ENCODE measurements around the gene GALNT17.
A peak's percentile ranks its signal among the peaks of the same experiment; 100 is the strongest.

The GALNT17 gene

GRCh38 chr7:71267734-71268469 is 136.0 kb downstream of the GALNT17 start:
- Histone ChIP-seq H3K9ac (ENCODE audit: insufficient read length) (no peak overlapping the region), H3K27ac (no peak overlapping the region), H3K4me3 (no peak overlapping the region), H3K9me3 (ENCODE audit: low read depth, low read length) (peaks cover 5% of the 10 kb centered on the region; the same call in 1 of the 2 replicates), H3K36me3 (ENCODE audit: insufficient read depth, low read length) (peaks cover 17% of the 10 kb centered on the region)
- DNase-seq (ENCODE audit: low read depth, low spot score): no peak
- no peak for TF ChIP-seq FOXP2 (optimal IDR thresholded peaks at IDR 0.05; ENCODE audit: control extremely low read depth, extremely low read length, insufficient read depth)
- TF ChIP-seq POLR2AphosphoS5 (IDR thresholded peaks at IDR 0.05; ENCODE audit: borderline replicate concordance, low read depth, low read length): no peak
- no peak for TF ChIP-seq EZH2 (IDR thresholded peaks at IDR 0.05)

- Histone ChIP-seq H3K27ac (peak overlapping the region; percentile 70), H3K4me3 (no peak overlapping the region), H3K36me3 (ENCODE audit: insufficient read depth, low read length) (peaks cover 6% of the 10 kb centered on the region), H3K9ac (ENCODE audit: insufficient read length) (peak overlapping the region; percentile 7), H3K9me3 (ENCODE audit: low read depth, low read length) (peaks cover 3% of the 10 kb centered on the region; the same call in 1 of the 2 replicates)
- TF ChIP-seq EZH2 (IDR thresholded peaks at IDR 0.05): no peak
- no peak for TF ChIP-seq POLR2AphosphoS5 (IDR thresholded peaks at IDR 0.05; ENCODE audit: borderline replicate concordance, low read depth, low read length)
- no peak for TF ChIP-seq FOXP2 (optimal IDR thresholded peaks at IDR 0.05; ENCODE audit: control extremely low read depth, extremely low read length, insufficient read depth)
- no peak for DNase-seq (ENCODE audit: low read depth, low spot score)
Observed at GRCh38 chr7:71270558-71270957, 138.6 kb downstream of the GALNT17 start.

GRCh38 chr7:71271203-71271602 is 139.3 kb downstream of the GALNT17 start:
- H3K4me3 ChIP-seq: no peak overlapping the region

GRCh38 chr7:71272509-71273490 is 140.9 kb downstream of the GALNT17 start:
- H3K36me3 ChIP-seq (ENCODE audit: insufficient read depth, low read length): peaks cover 4% of the 10 kb centered on the region; the same call in 1 of the 2 replicates
- H3K9ac ChIP-seq (ENCODE audit: insufficient read length): peak overlapping the region; percentile 20
- TF ChIP-seq EZH2 (IDR thresholded peaks at IDR 0.05): no peak
- no peak for TF ChIP-seq POLR2AphosphoS5 (IDR thresholded peaks at IDR 0.05; ENCODE audit: borderline replicate concordance, low read depth, low read length)
- no peak for TF ChIP-seq FOXP2 (optimal IDR thresholded peaks at IDR 0.05; ENCODE audit: control extremely low read depth, extremely low read length, insufficient read depth)
- H3K27ac ChIP-seq: peak overlapping the region; percentile 79
- peak overlapping the region; percentile 32; the same call in 1 of the 2 replicates for H3K4me3 ChIP-seq
- no peak for DNase-seq (ENCODE audit: low read depth, low spot score)
- 0 out of 2 replicates have a peak, but pooled peaks cover 2% of the 10 kb centered on the region for H3K9me3 ChIP-seq (ENCODE audit: low read depth, low read length)

More at GRCh38 chr7:71271203-71271602, 139.3 kb downstream of the GALNT17 start:
- H3K36me3 ChIP-seq (ENCODE audit: insufficient read depth, low read length): peaks cover 4% of the 10 kb centered on the region; the same call in 1 of the 2 replicates
- H3K9me3 ChIP-seq (ENCODE audit: low read depth, low read length): 0 out of 2 replicates have a peak, but pooled peaks cover 2% of the 10 kb centered on the region
- peak overlapping the region; percentile 70 for H3K27ac ChIP-seq
- TF ChIP-seq FOXP2 (optimal IDR thresholded peaks at IDR 0.05; ENCODE audit: control extremely low read depth, extremely low read length, insufficient read depth) (no peak), EZH2 (IDR thresholded peaks at IDR 0.05) (no peak), POLR2AphosphoS5 (IDR thresholded peaks at IDR 0.05; ENCODE audit: borderline replicate concordance, low read depth, low read length) (no peak)
- no peak overlapping the region for H3K9ac ChIP-seq (ENCODE audit: insufficient read length)
- no peak for DNase-seq (ENCODE audit: low read depth, low spot score)

- TF ChIP-seq EZH2 (IDR thresholded peaks at IDR 0.05) (no peak), FOXP2 (optimal IDR thresholded peaks at IDR 0.05; ENCODE audit: control extremely low read depth, extremely low read length, insufficient read depth) (no peak), POLR2AphosphoS5 (IDR thresholded peaks at IDR 0.05; ENCODE audit: borderline replicate concordance, low read depth, low read length) (no peak)
- H3K36me3 ChIP-seq (ENCODE audit: insufficient read depth, low read length): peaks cover 2% of the 10 kb centered on the region; the same call in 1 of the 2 replicates
- no peak overlapping the region for H3K27ac ChIP-seq
- H3K9ac ChIP-seq (ENCODE audit: insufficient read length): no peak overlapping the region
- H3K9me3 ChIP-seq (ENCODE audit: low read depth, low read length): no peaks in the 10 kb centered on the region
- H3K4me3 ChIP-seq: no peak overlapping the region
- no peak for DNase-seq (ENCODE audit: low read depth, low spot score)
Observed at GRCh38 chr7:71278257-71278656, 146.3 kb downstream of the GALNT17 start.

- H3K4me3 ChIP-seq: no peak overlapping the region
- peaks cover 2% of the 10 kb centered on the region; the same call in 1 of the 2 replicates for H3K36me3 ChIP-seq (ENCODE audit: insufficient read depth, low read length)
- no peak overlapping the region for H3K9ac ChIP-seq (ENCODE audit: insufficient read length)
- H3K27ac ChIP-seq: no peak overlapping the region
- TF ChIP-seq POLR2AphosphoS5 (IDR thresholded peaks at IDR 0.05; ENCODE audit: borderline replicate concordance, low read depth, low read length) (no peak), FOXP2 (optimal IDR thresholded peaks at IDR 0.05; ENCODE audit: control extremely low read depth, extremely low read length, insufficient read depth) (no peak), EZH2 (IDR thresholded peaks at IDR 0.05) (no peak)
- H3K9me3 ChIP-seq (ENCODE audit: low read depth, low read length): no peaks in the 10 kb centered on the region
- DNase-seq (ENCODE audit: low read depth, low spot score): no peak
Observed at GRCh38 chr7:71281261-71281660, 149.3 kb downstream of the GALNT17 start.

- no peak overlapping the region for H3K4me3 ChIP-seq
- TF ChIP-seq FOXP2 (optimal IDR thresholded peaks at IDR 0.05; ENCODE audit: control extremely low read depth, extremely low read length, insufficient read depth) (no peak), POLR2AphosphoS5 (IDR thresholded peaks at IDR 0.05; ENCODE audit: borderline replicate concordance, low read depth, low read length) (no peak), EZH2 (IDR thresholded peaks at IDR 0.05) (no peak)
- no peak overlapping the region for H3K9ac ChIP-seq (ENCODE audit: insufficient read length)
- no peak overlapping the region for H3K27ac ChIP-seq
- H3K9me3 ChIP-seq (ENCODE audit: low read depth, low read length): no peaks in the 10 kb centered on the region
- DNase-seq (ENCODE audit: low read depth, low spot score): no peak
- H3K36me3 ChIP-seq (ENCODE audit: insufficient read depth, low read length): no peaks in the 10 kb centered on the region
Observed at GRCh38 chr7:71283802-71284201, 151.9 kb downstream of the GALNT17 start.
